D341Med (cell line): ENCODE measurements around the gene CEP170B.
"Not testable (repeated sequence)": the region's sequence is repeated elsewhere in the genome, so short reads cannot be mapped to it uniquely, and the experiment has no call there.

Experiments used
- DNase-seq: peaks from one replicate; pipeline ENCODE4 v3.0.0; 2012; ENCODE audit warnings: low spot score

Gene CEP170B

GRCh38 chr14:104917993-104918392, 52.9 kb downstream of the CEP170B start:
- no peak for DNase-seq

- DNase-seq = not testable (repeated sequence)
These were observed 54.3 kb downstream of the CEP170B start for GRCh38 chr14:104919152-104919992.

- no peak for DNase-seq
These were observed 54.9 kb downstream of the CEP170B start for GRCh38 chr14:104919993-104920315.

GRCh38 chr14:104923640-104924420, 58.8 kb downstream of the CEP170B start:
- no peak for DNase-seq

GRCh38 chr14:104924421-104925213, 59.5 kb downstream of the CEP170B start, which contains the start of gene PLD4:
Gene PLD4 (plus strand): TSS chr14:104924879. CDS start chr14:104927141, 2,262 bp downstream.
- DNase-seq = no peak

GRCh38 chr14:104925214-104925854, 60.3 kb downstream of the CEP170B start:
- no peak for DNase-seq

- no peak for DNase-seq
These were observed 61.0 kb downstream of the CEP170B start for GRCh38 chr14:104925855-104926609.

GRCh38 chr14:104926619-104927431, 61.8 kb downstream of the CEP170B start:
- no peak for DNase-seq

- no peak for DNase-seq
These were observed 62.4 kb downstream of the CEP170B start for GRCh38 chr14:104927432-104927816.

- DNase-seq = no peak
These were observed 62.8 kb downstream of the CEP170B start for GRCh38 chr14:104927901-104928300.

GRCh38 chr14:104928391-104929133, 63.5 kb downstream of the CEP170B start:
- no peak for DNase-seq

- no peak for DNase-seq
These were observed 64.5 kb downstream of the CEP170B start for GRCh38 chr14:104929268-104930230.

GRCh38 chr14:104930526-104931303, 65.6 kb downstream of the CEP170B start:
- no peak for DNase-seq

GRCh38 chr14:104931304-104931770, 66.3 kb downstream of the CEP170B start:
- DNase-seq = no peak

GRCh38 chr14:104931771-104932675, 67.0 kb downstream of the CEP170B start:
- DNase-seq = no peak
